Neural crest cell (in vitro differentiated cells): Measurements from ENCODE around the gene ELP4. TPM values are rescaled to one million over a fixed set of nuclear protein-coding genes. Genes with fewer than 3 reads are reported as not detected.

Experiments
- DNase-seq: peaks from one replicate; pipeline ENCODE4 v3.0.0; 2021; ENCODE audit warnings: low read depth, mixed read lengths, low spot score
- H3K27ac Mint-ChIP-seq: one replicate; pipeline ENCODE4 v1.8.0; 2021; ENCODE audit warnings: mild to moderate bottlenecking, mixed read lengths; ENCODE audit not compliant: unreplicated experiment
- H3K27me3 Mint-ChIP-seq: 2 replicates; pipeline ENCODE4 v1.8.0; 2021; ENCODE audit warnings: low read depth, mild to moderate bottlenecking, mixed read lengths
- H3K36me3 Mint-ChIP-seq: 2 replicates; pipeline ENCODE4 v1.8.0; 2021; ENCODE audit warnings: low read depth, mild to moderate bottlenecking, mixed read lengths
- H3K4me1 Mint-ChIP-seq: 2 replicates; pipeline ENCODE4 v1.8.0; 2021; ENCODE audit warnings: mixed read lengths
- H3K4me3 Mint-ChIP-seq: one replicate; pipeline ENCODE4 v1.8.0; 2021; ENCODE audit warnings: mild to moderate bottlenecking, mixed read lengths
- H3K9me3 Mint-ChIP-seq: 2 replicates; pipeline ENCODE4 v1.8.0; 2021; ENCODE audit warnings: mixed read lengths
- CTCF ChIP-seq: fragments of 200-600 bp; sonication (generic); conservative IDR thresholded peaks from 2 replicates; pipeline ENCODE4 v1.5.0; 2021; ENCODE audit warnings: antibody characterized with exemption, mild to moderate bottlenecking
- total RNA-seq: library from RNA; stranded (reverse); gene quantifications from 2 replicates; pipeline ENCODE4 v1.2.1, GENCODE V29; 2021

ELP4 gene
- total RNA-seq, 1 donor from 2014 or later = 19.9 TPM

GRCh38 chr11:31608995-31609394 is 99.4 kb downstream of the ELP4 start:
- TF ChIP-seq CTCF = no peak
- no peaks in the 10 kb centered on the region for H3K27me3 Mint-ChIP-seq
- H3K27ac Mint-ChIP-seq = no peak overlapping the region

GRCh38 chr11:31610544-31610943 is 101.0 kb downstream of the ELP4 start:
- no peak for TF ChIP-seq CTCF
- Mint-ChIP-seq H3K27me3 (no peaks in the 10 kb centered on the region), H3K27ac (no peak overlapping the region), H3K36me3 (peaks cover 10% of the 10 kb centered on the region), H3K9me3 (peaks cover 6% of the 10 kb centered on the region), H3K4me1 (no peaks in the 10 kb centered on the region), H3K4me3 (no peak overlapping the region)
- DNase-seq = no peak

More at GRCh38 chr11:31608995-31609394, 99.4 kb downstream of the ELP4 start:
- H3K36me3 Mint-ChIP-seq = peaks cover 6% of the 10 kb centered on the region
- no peak for DNase-seq
- peaks cover 6% of the 10 kb centered on the region for H3K9me3 Mint-ChIP-seq
- H3K4me1 Mint-ChIP-seq = no peaks in the 10 kb centered on the region
- H3K4me3 Mint-ChIP-seq = no peak overlapping the region

GRCh38 chr11:31617246-31617645 is 107.7 kb downstream of the ELP4 start:
- H3K4me3 Mint-ChIP-seq = no peak overlapping the region

GRCh38 chr11:31619980-31620379 is 110.4 kb downstream of the ELP4 start:
- Mint-ChIP-seq H3K36me3 (peaks cover 2% of the 10 kb centered on the region), H3K4me1 (no peaks in the 10 kb centered on the region), H3K9me3 (peaks cover 5% of the 10 kb centered on the region), H3K27ac (no peak overlapping the region), H3K27me3 (no peaks in the 10 kb centered on the region), H3K4me3 (no peak overlapping the region)
- DNase-seq = no peak
- TF ChIP-seq CTCF = no peak

More at GRCh38 chr11:31617246-31617645, 107.7 kb downstream of the ELP4 start:
- no peak for DNase-seq
- Mint-ChIP-seq H3K27me3 (no peaks in the 10 kb centered on the region), H3K4me1 (no peaks in the 10 kb centered on the region), H3K27ac (no peak overlapping the region), H3K9me3 (peaks cover 5% of the 10 kb centered on the region), H3K36me3 (peaks cover 7% of the 10 kb centered on the region)
- TF ChIP-seq CTCF = no peak

- TF ChIP-seq CTCF = no peak
- DNase-seq = no peak
- H3K36me3 Mint-ChIP-seq = peaks cover 2% of the 10 kb centered on the region
- H3K9me3 Mint-ChIP-seq = peaks cover 5% of the 10 kb centered on the region
- no peak overlapping the region for H3K4me3 Mint-ChIP-seq
- H3K27me3 Mint-ChIP-seq = no peaks in the 10 kb centered on the region
- H3K4me1 Mint-ChIP-seq = no peaks in the 10 kb centered on the region
- no peak overlapping the region for H3K27ac Mint-ChIP-seq
Measured at GRCh38 chr11:31620434-31620833, 110.9 kb downstream of the ELP4 start.

GRCh38 chr11:31625868-31626267 is 116.3 kb downstream of the ELP4 start:
- Mint-ChIP-seq H3K36me3 (no peaks in the 10 kb centered on the region), H3K27ac (no peak overlapping the region)
- no peak for TF ChIP-seq CTCF

More at GRCh38 chr11:31625868-31626267, 116.3 kb downstream of the ELP4 start:
- H3K9me3 Mint-ChIP-seq = no peaks in the 10 kb centered on the region
- no peak for DNase-seq
- no peaks in the 10 kb centered on the region for H3K27me3 Mint-ChIP-seq
- no peaks in the 10 kb centered on the region for H3K4me1 Mint-ChIP-seq
- no peak overlapping the region for H3K4me3 Mint-ChIP-seq
